Psoas muscle (tissue), 8 donors: ENCODE measurements around the gene GMCL2. TPM values are rescaled to one million over a fixed set of nuclear protein-coding genes. Genes with fewer than 3 reads are reported as not detected.
A peak's percentile ranks its signal among the peaks of the same experiment; 100 is the strongest.

Source experiments
- ATAC-seq, 4 donors: fragments of 200-7000 bp; cut with Tn5 transposase; one replicate each; pipeline ENCODE4 v1.9.1; 2020; ENCODE audit warnings: moderate library complexity in 3 of 4, mild to moderate bottlenecking in 2 of 4
- DNase-seq, 2 donors: peaks; one replicate each; pipeline ENCODE4 v3.0.0-alpha.2; 2020
- H3K27ac ChIP-seq: fragments of 200-600 bp; one replicate; pipeline ENCODE4 v1.8.0; 2022
- H3K27me3 ChIP-seq, 3 donors: fragments of 200-600 bp in 1 of 3; one replicate each; pipeline versions ENCODE4 v1.6.1 to v1.8.0; 2013 to 2022; ENCODE audit warnings: low read length in 2 of 3, mild to moderate bottlenecking in 2 of 3, moderate library complexity in 1 of 3; ENCODE audit not compliant: insufficient read depth in 3 of 3
- H3K36me3 ChIP-seq, 2 donors: fragments of 200-600 bp in 1 of 2; one replicate each; pipeline versions ENCODE4 v1.6.1 to v1.8.0; 2013 to 2022; ENCODE audit warnings: low read depth in 1 of 2, mild to moderate bottlenecking in 1 of 2, moderate library complexity in 1 of 2; ENCODE audit not compliant: insufficient read depth in 1 of 2
- H3K4me1 ChIP-seq: fragments of 200-600 bp; one replicate; pipeline ENCODE4 v1.8.0; 2022
- H3K4me3 ChIP-seq: fragments of 200-600 bp; one replicate; pipeline ENCODE4 v1.8.0; 2022; ENCODE audit warnings: mild to moderate bottlenecking
- H3K9me3 ChIP-seq: fragments of 200-600 bp; one replicate; pipeline ENCODE4 v1.8.0; 2022
- WGBS, 3 donors: extraction: QIAGEN DNeasy Blood & Tissue Kit; methylation state at CpG; one replicate each; pipeline versions ENCODE4 v1.1.6 to v1.1.7; 2013; 5-methylcytosine and 5-hydroxymethylcytosine counted together
- intact Hi-C, 2 donors: fragments of 100-400 bp; cut with DNase I; formaldehyde crosslinking; loops; one replicate each; pipeline versions ENCODE4 v1.11.0 to v1.14.2; 2022
- polyA plus RNA-seq, 3 donors: library from polyadenylated mRNA; stranded (reverse); fragments of 200-250 nt; gene quantifications; one replicate each; pipeline ENCODE4 v1.2.3, GENCODE V29; 2013
- total RNA-seq, 4 donors: library from RNA; stranded (reverse); fragmentation: NEBNext Ultra II Directional in 2 of 4; extraction: Animal tissue kit (Norgen Biotek cat#: 25700) in 2 of 4; gene quantifications; one replicate each; pipeline versions ENCODE4 v1.2.1 to v1.2.4, GENCODE V29; 2021 to 2023
- TF ChIP-seq, protein P1 (sequence below): fragments of 200-600 bp; IDR thresholded peaks from one replicate; pipeline ENCODE4 v1.8.0; 2022; ENCODE audit warnings: antibody characterized with exemption
- donor health status: healthy with polysubstance abuse.
- donor health status: DM: no; HTN: no; CAD: no; lungs with moderate emphysema.
- donor health status: Bipolar disorder and iron deficiency.
- donor health status: healthy.
- donor health status: DM: yes; HTN: yes; CAD: no.
- donor health status: DM: no; HTN: no; CAD: no.
- donor health status: DM: no; HTN: no; CAD: no.
- donor health status: DM: yes; HTN: yes; CAD: no.

Gene GMCL2
- total and polyA plus RNA-seq, 7 donors, result not detected

GRCh38 chr5:178142642-178143041, 44.5 kb downstream of the GMCL2 start:
- ATAC-seq (no peak), DNase-seq (no peak)
- Histone ChIP-seq H3K4me3 (no peak overlapping the region), H3K4me1 (peaks cover 20% of the 10 kb centered on the region), H3K36me3 (peaks cover 3 to 99% of the 10 kb centered on the region in 2 donors), H3K27ac (no peak overlapping the region), H3K9me3 (no peaks in the 10 kb centered on the region), H3K27me3 (no peaks in the 10 kb centered on the region)
- intact Hi-C loops, result no loop called here
- WGBS, 3 donors, result 79 to 85% (median 82%) methylated on average over 20 of the region's 20 CpGs
- TF ChIP-seq, protein P1, sequence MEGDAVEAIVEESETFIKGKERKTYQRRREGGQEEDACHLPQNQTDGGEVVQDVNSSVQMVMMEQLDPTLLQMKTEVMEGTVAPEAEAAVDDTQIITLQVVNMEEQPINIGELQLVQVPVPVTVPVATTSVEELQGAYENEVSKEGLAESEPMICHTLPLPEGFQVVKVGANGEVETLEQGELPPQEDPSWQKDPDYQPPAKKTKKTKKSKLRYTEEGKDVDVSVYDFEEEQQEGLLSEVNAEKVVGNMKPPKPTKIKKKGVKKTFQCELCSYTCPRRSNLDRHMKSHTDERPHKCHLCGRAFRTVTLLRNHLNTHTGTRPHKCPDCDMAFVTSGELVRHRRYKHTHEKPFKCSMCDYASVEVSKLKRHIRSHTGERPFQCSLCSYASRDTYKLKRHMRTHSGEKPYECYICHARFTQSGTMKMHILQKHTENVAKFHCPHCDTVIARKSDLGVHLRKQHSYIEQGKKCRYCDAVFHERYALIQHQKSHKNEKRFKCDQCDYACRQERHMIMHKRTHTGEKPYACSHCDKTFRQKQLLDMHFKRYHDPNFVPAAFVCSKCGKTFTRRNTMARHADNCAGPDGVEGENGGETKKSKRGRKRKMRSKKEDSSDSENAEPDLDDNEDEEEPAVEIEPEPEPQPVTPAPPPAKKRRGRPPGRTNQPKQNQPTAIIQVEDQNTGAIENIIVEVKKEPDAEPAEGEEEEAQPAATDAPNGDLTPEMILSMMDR, result no peak

DNA sequence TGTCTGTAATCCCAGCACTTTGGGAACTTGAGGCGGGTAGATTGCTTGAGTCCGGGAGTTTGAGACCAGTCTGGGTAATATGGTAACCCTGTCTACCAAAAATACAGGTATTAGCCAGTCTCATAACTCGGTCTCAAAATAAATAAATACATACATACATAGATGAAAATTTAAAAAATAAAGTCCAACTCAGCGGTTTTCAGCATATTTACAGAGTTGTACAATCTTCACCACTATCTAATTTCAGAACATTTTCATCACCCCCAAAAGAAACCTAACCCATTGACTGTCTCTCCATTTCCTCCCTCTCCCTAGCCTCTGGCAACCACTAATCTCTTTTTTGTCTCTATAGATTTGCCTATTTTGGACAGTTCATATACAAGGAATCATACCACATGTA, 45.6 kb downstream of the GMCL2 start:
- Histone ChIP-seq H3K27ac (no peak overlapping the region), H3K9me3 (no peaks in the 10 kb centered on the region), H3K4me1 (peaks cover 20% of the 10 kb centered on the region), H3K36me3 (peaks cover 3 to 96% of the 10 kb centered on the region in 2 donors), H3K27me3 (no peaks in the 10 kb centered on the region), H3K4me3 (no peak overlapping the region)
- DNase-seq (no peak), ATAC-seq (no peak)
- 96 to 97% (median 97%) methylated on average over 4 of the region's 4 CpGs for WGBS, 3 donors
- TF ChIP-seq, protein P1, result no peak
- intact Hi-C loops, result no loop called here

GRCh38 chr5:178137991-178138390, 49.2 kb downstream of the GMCL2 start:
- intact Hi-C loops, result no loop called here
- no peaks in the 10 kb centered on the region for H3K9me3 ChIP-seq
- no peak overlapping the region for H3K27ac ChIP-seq
- no peak for DNase-seq
- 86 to 91% (median 88%) methylated on average over 12 of the region's 12 CpGs for WGBS, 3 donors
- H3K4me1 ChIP-seq, result peaks cover 2% of the 10 kb centered on the region
- no peak overlapping the region for H3K4me3 ChIP-seq
- TF ChIP-seq, protein P1, result no peak
- peaks cover 4 to 89% of the 10 kb centered on the region in 2 donors for H3K36me3 ChIP-seq
- H3K27me3 ChIP-seq, result no peaks in the 10 kb centered on the region
- ATAC-seq, result no peak

GRCh38 chr5:178136990-178137389, 50.2 kb downstream of the GMCL2 start:
- WGBS, 3 donors, result 77 to 91% (median 79%) methylated on average over 10 of the region's 10 CpGs
- TF ChIP-seq, protein P1, result no peak
- peaks cover 1% of the 10 kb centered on the region for H3K4me1 ChIP-seq
- ATAC-seq (no peak), DNase-seq (peak in 1 of 2 donors; percentile 35)
- no peak overlapping the region for H3K4me3 ChIP-seq
- H3K27ac ChIP-seq, result no peak overlapping the region
- H3K9me3 ChIP-seq, result no peaks in the 10 kb centered on the region
- intact Hi-C loops, result no loop called here
- H3K36me3 ChIP-seq, result peaks cover 4 to 79% of the 10 kb centered on the region in 2 donors
- no peaks in the 10 kb centered on the region for H3K27me3 ChIP-seq

Other genes starting within 250 kb of the GMCL2 start
- gene PROP1, start 191.1 kb downstream of the GMCL2 start, total RNA-seq, result not detected
- gene PROP1, start 191.1 kb downstream of the GMCL2 start, polyA plus RNA-seq, result not detected
- gene N4BP3, start 73.8 kb downstream of the GMCL2 start, total RNA-seq, result 1 to 10 TPM; 1.6 to 3.7 (median 3.2) TPM
- 1 to 10 TPM; 2.2 to 4.0 (median 2.3) TPM for gene N4BP3, start 73.8 kb downstream of the GMCL2 start, polyA plus RNA-seq
- 10 to 100 TPM; 48.0 to 54.9 (median 50.8) TPM for gene RMND5B, start 56.4 kb downstream of the GMCL2 start, total RNA-seq
- 10 to 100 TPM; 43.5 to 80.2 (median 55.9) TPM for gene RMND5B, start 56.4 kb downstream of the GMCL2 start, polyA plus RNA-seq
- gene NHP2, start 33.5 kb downstream of the GMCL2 start, total RNA-seq, result 100 to 1,000 TPM in 2 of 4 donors, 10 to 100 TPM in 2; 86.9 to 131 (median 96.0) TPM
- 100 to 1,000 TPM; 132 to 301 (median 147) TPM for gene NHP2, start 33.5 kb downstream of the GMCL2 start, polyA plus RNA-seq
- gene HNRNPAB, start 17.2 kb upstream of the GMCL2 start, total RNA-seq, result 100 to 1,000 TPM in 3 of 4 donors, 10 to 100 TPM in 1; 74.1 to 210 (median 140) TPM
- 100 to 1,000 TPM in 2 of 3 donors, 10 to 100 TPM in 1; 97.5 to 243 (median 181) TPM for gene HNRNPAB, start 17.2 kb upstream of the GMCL2 start, polyA plus RNA-seq
- gene PHYKPL, start 45.4 kb upstream of the GMCL2 start, total RNA-seq, result 10 to 100 TPM; 43.2 to 51.6 (median 45.2) TPM
- gene PHYKPL, start 45.4 kb upstream of the GMCL2 start, polyA plus RNA-seq, result 10 to 100 TPM; 22.3 to 43.9 (median 27.5) TPM